ENCODE results near the gene TNNT2.

Gene TNNT2

GRCh38 chr1:201346337-201346939, 31.0 kb downstream of the TNNT2 start:
- peaks cover 2 to 16% (median 5%) of the 10 kb centered on the region in 5 donors for H3K27me3 ChIP-seq (ENCODE audit: control insufficient read depth in 5 of 5, insufficient read depth in 4 of 5, low read length in 5 of 5)
- peaks cover 0 to 16% (median 2%) of the 10 kb centered on the region in 5 donors for H3K9me3 ChIP-seq (ENCODE audit: control insufficient read depth in 5 of 5, low read length in 5 of 5)
- no peak overlapping the region for H3K27ac ChIP-seq (ENCODE audit: low read depth, low read length)
- H3K36me3 ChIP-seq (ENCODE audit: control insufficient read depth in 5 of 5, insufficient read depth in 5 of 5, low read length in 5 of 5): no peaks in the 10 kb centered on the region
- H3K4me1 ChIP-seq (ENCODE audit: control insufficient read depth in 5 of 5, insufficient read depth in 5 of 5, low read length in 5 of 5): peaks cover 0 to 32% (median 0%) of the 10 kb centered on the region in 5 donors
- H3K9ac ChIP-seq (ENCODE audit: low read length in 5 of 5): no peak overlapping the region
- H3K4me3 ChIP-seq (ENCODE audit: low read depth in 1 of 5, low read length in 5 of 5): no peak overlapping the region

DNA sequence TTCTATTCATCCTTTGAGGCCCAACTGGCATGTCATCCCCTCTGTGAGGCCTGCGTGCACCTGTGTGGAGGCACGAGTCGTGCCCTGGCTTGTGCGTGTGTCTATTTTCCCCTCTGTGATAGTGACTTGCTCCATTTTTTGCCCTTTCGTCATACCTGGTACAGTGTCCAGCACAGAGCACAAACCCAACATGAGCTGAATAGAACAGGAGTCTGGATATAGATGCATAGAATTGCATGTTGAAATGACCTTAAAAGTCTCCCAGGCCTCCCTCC, 32.5 kb downstream of the TNNT2 start:
- no peak overlapping the region for H3K9ac ChIP-seq (ENCODE audit: low read length in 5 of 5)
- peaks cover 2 to 16% (median 5%) of the 10 kb centered on the region in 5 donors for H3K27me3 ChIP-seq (ENCODE audit: control insufficient read depth in 5 of 5, insufficient read depth in 4 of 5, low read length in 5 of 5)
- no peak overlapping the region for H3K27ac ChIP-seq (ENCODE audit: low read depth, low read length)
- H3K4me1 ChIP-seq (ENCODE audit: control insufficient read depth in 5 of 5, insufficient read depth in 5 of 5, low read length in 5 of 5): peaks cover 0 to 32% (median 0%) of the 10 kb centered on the region in 5 donors
- H3K36me3 ChIP-seq (ENCODE audit: control insufficient read depth in 5 of 5, insufficient read depth in 5 of 5, low read length in 5 of 5): no peaks in the 10 kb centered on the region
- peaks cover 0 to 19% (median 6%) of the 10 kb centered on the region in 5 donors for H3K9me3 ChIP-seq (ENCODE audit: control insufficient read depth in 5 of 5, low read length in 5 of 5)
- H3K4me3 ChIP-seq (ENCODE audit: low read depth in 1 of 5, low read length in 5 of 5): no peak overlapping the region

GRCh38 chr1:201344206-201345080, 33.0 kb downstream of the TNNT2 start:
- H3K36me3 ChIP-seq (ENCODE audit: control insufficient read depth in 5 of 5, insufficient read depth in 5 of 5, low read length in 5 of 5): no peaks in the 10 kb centered on the region
- H3K4me3 ChIP-seq (ENCODE audit: low read depth in 1 of 5, low read length in 5 of 5): no peak overlapping the region
- no peak overlapping the region for H3K27ac ChIP-seq (ENCODE audit: low read depth, low read length)
- H3K27me3 ChIP-seq (ENCODE audit: control insufficient read depth in 5 of 5, insufficient read depth in 4 of 5, low read length in 5 of 5): peaks cover 2 to 16% (median 5%) of the 10 kb centered on the region in 5 donors
- no peak overlapping the region for H3K9ac ChIP-seq (ENCODE audit: low read length in 5 of 5)
- peaks cover 0 to 32% (median 0%) of the 10 kb centered on the region in 5 donors for H3K4me1 ChIP-seq (ENCODE audit: control insufficient read depth in 5 of 5, insufficient read depth in 5 of 5, low read length in 5 of 5)
- H3K9me3 ChIP-seq (ENCODE audit: control insufficient read depth in 5 of 5, low read length in 5 of 5): peaks cover 0 to 19% (median 6%) of the 10 kb centered on the region in 5 donors

GRCh38 chr1:201341377-201341776, 36.1 kb downstream of the TNNT2 start:
- no peak overlapping the region for H3K9ac ChIP-seq (ENCODE audit: low read length in 5 of 5)
- H3K27me3 ChIP-seq (ENCODE audit: control insufficient read depth in 5 of 5, insufficient read depth in 4 of 5, low read length in 5 of 5): peaks cover 0 to 4% (median 0%) of the 10 kb centered on the region in 5 donors
- H3K9me3 ChIP-seq (ENCODE audit: control insufficient read depth in 5 of 5, low read length in 5 of 5): peaks cover 0 to 19% (median 6%) of the 10 kb centered on the region in 5 donors
- no peak overlapping the region for H3K27ac ChIP-seq (ENCODE audit: low read depth, low read length)
- peaks cover 0 to 5% (median 0%) of the 10 kb centered on the region in 5 donors for H3K4me1 ChIP-seq (ENCODE audit: control insufficient read depth in 5 of 5, insufficient read depth in 5 of 5, low read length in 5 of 5)
- no peak overlapping the region for H3K4me3 ChIP-seq (ENCODE audit: low read depth in 1 of 5, low read length in 5 of 5)
- H3K36me3 ChIP-seq (ENCODE audit: control insufficient read depth in 5 of 5, insufficient read depth in 5 of 5, low read length in 5 of 5): no peaks in the 10 kb centered on the region

GRCh38 chr1:201336711-201337450, 40.6 kb downstream of the TNNT2 start:
- H3K4me1 ChIP-seq (ENCODE audit: control insufficient read depth in 5 of 5, insufficient read depth in 5 of 5, low read length in 5 of 5): peaks cover 0 to 12% (median 0%) of the 10 kb centered on the region in 5 donors
- no peaks in the 10 kb centered on the region for H3K36me3 ChIP-seq (ENCODE audit: control insufficient read depth in 5 of 5, insufficient read depth in 5 of 5, low read length in 5 of 5)
- no peak overlapping the region for H3K4me3 ChIP-seq (ENCODE audit: low read depth in 1 of 5, low read length in 5 of 5)
- H3K9ac ChIP-seq (ENCODE audit: low read length in 5 of 5): no peak overlapping the region
- no peak overlapping the region for H3K27ac ChIP-seq (ENCODE audit: low read depth, low read length)
- H3K27me3 ChIP-seq (ENCODE audit: control insufficient read depth in 5 of 5, insufficient read depth in 4 of 5, low read length in 5 of 5): peaks cover 0 to 2% (median 0%) of the 10 kb centered on the region in 5 donors
- H3K9me3 ChIP-seq (ENCODE audit: control insufficient read depth in 5 of 5, low read length in 5 of 5): peaks cover 0 to 7% (median 6%) of the 10 kb centered on the region in 5 donors

GRCh38 chr1:201335901-201336300, 41.6 kb downstream of the TNNT2 start:
- no peak overlapping the region for H3K27ac ChIP-seq (ENCODE audit: low read depth, low read length)
- peaks cover 0 to 12% (median 0%) of the 10 kb centered on the region in 5 donors for H3K4me1 ChIP-seq (ENCODE audit: control insufficient read depth in 5 of 5, insufficient read depth in 5 of 5, low read length in 5 of 5)
- H3K27me3 ChIP-seq (ENCODE audit: control insufficient read depth in 5 of 5, insufficient read depth in 4 of 5, low read length in 5 of 5): peaks cover 0 to 2% (median 0%) of the 10 kb centered on the region in 5 donors
- H3K36me3 ChIP-seq (ENCODE audit: control insufficient read depth in 5 of 5, insufficient read depth in 5 of 5, low read length in 5 of 5): no peaks in the 10 kb centered on the region
- no peak overlapping the region for H3K9ac ChIP-seq (ENCODE audit: low read length in 5 of 5)
- H3K4me3 ChIP-seq (ENCODE audit: low read depth in 1 of 5, low read length in 5 of 5): no peak overlapping the region
- no peaks in the 10 kb centered on the region for H3K9me3 ChIP-seq (ENCODE audit: control insufficient read depth in 5 of 5, low read length in 5 of 5)

- Histone ChIP-seq H3K9ac (ENCODE audit: low read length in 5 of 5) (no peak overlapping the region), H3K27ac (ENCODE audit: low read depth, low read length) (no peak overlapping the region), H3K4me3 (ENCODE audit: low read depth in 1 of 5, low read length in 5 of 5) (no peak overlapping the region), H3K9me3 (ENCODE audit: control insufficient read depth in 5 of 5, low read length in 5 of 5) (no peaks in the 10 kb centered on the region), H3K4me1 (ENCODE audit: control insufficient read depth in 5 of 5, insufficient read depth in 5 of 5, low read length in 5 of 5) (peaks cover 0 to 12% (median 0%) of the 10 kb centered on the region in 5 donors), H3K36me3 (ENCODE audit: control insufficient read depth in 5 of 5, insufficient read depth in 5 of 5, low read length in 5 of 5) (peaks cover 0 to 2% (median 0%) of the 10 kb centered on the region in 5 donors), H3K27me3 (ENCODE audit: control insufficient read depth in 5 of 5, insufficient read depth in 4 of 5, low read length in 5 of 5) (peaks cover 0 to 2% (median 0%) of the 10 kb centered on the region in 5 donors)
Measured at GRCh38 chr1:201335174-201335870, 42.2 kb downstream of the TNNT2 start.

GRCh38 chr1:201334325-201335173, 42.9 kb downstream of the TNNT2 start:
- H3K4me3 ChIP-seq (ENCODE audit: low read depth in 1 of 5, low read length in 5 of 5): no peak overlapping the region
- peaks cover 0 to 12% (median 0%) of the 10 kb centered on the region in 5 donors for H3K4me1 ChIP-seq (ENCODE audit: control insufficient read depth in 5 of 5, insufficient read depth in 5 of 5, low read length in 5 of 5)
- H3K36me3 ChIP-seq (ENCODE audit: control insufficient read depth in 5 of 5, insufficient read depth in 5 of 5, low read length in 5 of 5): peaks cover 0 to 2% (median 0%) of the 10 kb centered on the region in 5 donors
- H3K9me3 ChIP-seq (ENCODE audit: control insufficient read depth in 5 of 5, low read length in 5 of 5): no peaks in the 10 kb centered on the region
- no peak overlapping the region for H3K9ac ChIP-seq (ENCODE audit: low read length in 5 of 5)
- no peak overlapping the region for H3K27ac ChIP-seq (ENCODE audit: low read depth, low read length)
- peaks cover 0 to 2% (median 0%) of the 10 kb centered on the region in 5 donors for H3K27me3 ChIP-seq (ENCODE audit: control insufficient read depth in 5 of 5, insufficient read depth in 4 of 5, low read length in 5 of 5)
